ENCODE measurements around the gene ERRFI1.

The ERRFI1 gene

DNA sequence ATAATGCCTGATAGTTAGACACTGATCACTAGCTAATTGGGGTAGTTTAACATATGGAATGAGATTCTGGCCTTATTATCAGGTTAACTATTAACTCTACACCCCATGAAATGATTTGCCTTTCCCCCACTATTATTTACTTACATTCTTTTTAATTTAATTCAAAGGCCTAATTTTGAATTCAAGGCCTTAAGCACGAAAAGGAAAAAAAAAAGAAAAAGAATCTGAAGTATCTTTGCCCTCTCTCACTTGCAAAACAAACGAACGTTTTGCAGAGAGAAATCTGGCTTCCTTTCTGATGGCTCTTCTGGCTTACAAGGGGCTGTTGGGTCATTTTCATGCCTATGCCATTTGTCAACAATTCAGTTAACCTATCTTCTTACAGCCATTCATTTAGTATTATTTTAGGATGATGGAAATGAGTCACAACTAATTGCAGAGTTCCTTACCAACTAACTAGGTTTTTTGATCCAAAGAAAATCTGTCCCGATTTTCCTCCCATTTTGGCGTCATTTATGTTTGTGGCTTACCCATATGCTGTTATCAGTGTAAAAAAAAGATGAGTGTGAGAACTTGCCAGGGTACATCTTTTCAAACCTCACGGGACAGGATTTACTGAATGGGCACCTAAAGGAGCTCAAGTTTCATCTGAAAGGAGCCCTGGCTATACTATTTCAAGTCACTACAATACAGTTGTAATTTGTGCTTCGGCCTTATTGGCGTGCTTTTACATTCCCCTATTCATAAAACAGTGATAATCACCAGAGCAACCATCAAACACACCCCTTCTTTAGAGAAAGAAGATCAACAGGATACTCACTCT is 1.9 kb upstream of the ERRFI1 start:
- no peaks in the 10 kb centered on the region for H3K27me3 ChIP-seq (ENCODE audit: low read depth, low read length)
- H3K4me1 ChIP-seq (ENCODE audit: low read length) = peaks cover 5% of the 10 kb centered on the region; the same call in 1 of the 2 replicates
- no peaks in the 10 kb centered on the region for H3K9me3 ChIP-seq (ENCODE audit: insufficient read depth, low read length)
- no peak overlapping the region for H3K4me2 ChIP-seq (ENCODE audit: low read length)
- no peak overlapping the region for H3K9ac ChIP-seq (ENCODE audit: low read length)
- no peaks in the 10 kb centered on the region for H3K79me2 ChIP-seq (ENCODE audit: low read length)
- TF ChIP-seq, protein P1, sequence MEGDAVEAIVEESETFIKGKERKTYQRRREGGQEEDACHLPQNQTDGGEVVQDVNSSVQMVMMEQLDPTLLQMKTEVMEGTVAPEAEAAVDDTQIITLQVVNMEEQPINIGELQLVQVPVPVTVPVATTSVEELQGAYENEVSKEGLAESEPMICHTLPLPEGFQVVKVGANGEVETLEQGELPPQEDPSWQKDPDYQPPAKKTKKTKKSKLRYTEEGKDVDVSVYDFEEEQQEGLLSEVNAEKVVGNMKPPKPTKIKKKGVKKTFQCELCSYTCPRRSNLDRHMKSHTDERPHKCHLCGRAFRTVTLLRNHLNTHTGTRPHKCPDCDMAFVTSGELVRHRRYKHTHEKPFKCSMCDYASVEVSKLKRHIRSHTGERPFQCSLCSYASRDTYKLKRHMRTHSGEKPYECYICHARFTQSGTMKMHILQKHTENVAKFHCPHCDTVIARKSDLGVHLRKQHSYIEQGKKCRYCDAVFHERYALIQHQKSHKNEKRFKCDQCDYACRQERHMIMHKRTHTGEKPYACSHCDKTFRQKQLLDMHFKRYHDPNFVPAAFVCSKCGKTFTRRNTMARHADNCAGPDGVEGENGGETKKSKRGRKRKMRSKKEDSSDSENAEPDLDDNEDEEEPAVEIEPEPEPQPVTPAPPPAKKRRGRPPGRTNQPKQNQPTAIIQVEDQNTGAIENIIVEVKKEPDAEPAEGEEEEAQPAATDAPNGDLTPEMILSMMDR (IDR thresholded peaks at IDR 0.05; ENCODE audit: low read depth, low read length) = no peak
- no peak for TF ChIP-seq EZH2phosphoT487 (IDR thresholded peaks at IDR 0.05; ENCODE audit: low read depth)
- no peak overlapping the region for H2AFZ ChIP-seq (ENCODE audit: low read depth, low read length)
- no peak overlapping the region for H3K4me3 ChIP-seq (ENCODE audit: low read length)
- no peaks in the 10 kb centered on the region for H4K20me1 ChIP-seq (ENCODE audit: insufficient read depth, low read length)
- H3K36me3 ChIP-seq (replicated peaks; ENCODE audit: low read depth, low read length) = no peaks in the 10 kb centered on the region
- H3K27ac ChIP-seq (ENCODE audit: low read length) = no peak overlapping the region

DNA sequence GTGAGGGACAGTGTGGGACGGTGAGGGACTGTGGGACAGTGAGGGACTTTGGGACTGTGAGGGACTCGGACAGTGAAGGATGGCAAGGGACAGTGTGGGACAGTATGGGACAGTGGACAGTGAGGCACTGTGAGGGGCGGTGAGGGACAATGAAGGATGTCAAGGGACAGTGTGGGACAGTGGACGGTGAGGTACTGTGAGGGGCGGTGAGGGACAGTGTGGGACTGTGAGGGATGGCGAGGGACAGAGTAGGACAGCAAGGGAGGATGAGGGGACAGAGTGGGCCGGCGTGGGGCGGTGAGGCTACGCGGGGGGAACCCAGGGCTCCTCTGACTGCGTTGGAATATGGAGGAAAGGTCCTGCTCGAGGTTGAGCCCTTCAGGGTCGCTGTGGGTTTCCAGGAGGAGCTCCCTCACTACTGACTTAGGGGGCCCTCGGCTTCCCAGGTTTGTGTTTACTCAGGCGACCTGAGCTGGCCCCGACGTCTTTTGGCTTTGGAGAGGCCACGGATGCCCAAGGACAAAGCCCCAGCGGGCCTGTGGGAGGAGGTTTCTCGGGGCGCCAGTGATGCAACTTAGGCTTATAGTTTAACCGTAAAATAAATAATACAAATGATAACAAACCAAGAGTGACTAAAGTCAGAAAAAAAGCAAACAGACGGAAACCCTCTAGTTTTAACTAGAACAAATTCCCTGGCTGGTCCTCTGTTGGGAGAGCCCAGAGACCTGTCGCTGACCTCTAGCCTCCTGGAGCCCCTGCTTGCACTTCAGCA is 1.1 kb upstream of the ERRFI1 start:
- H3K9me3 ChIP-seq (ENCODE audit: insufficient read depth, low read length) = no peaks in the 10 kb centered on the region
- no peak overlapping the region for H3K4me3 ChIP-seq (ENCODE audit: low read length)
- TF ChIP-seq, protein P1 (IDR thresholded peaks at IDR 0.05; ENCODE audit: low read depth, low read length) = no peak
- no peak for TF ChIP-seq EZH2phosphoT487 (IDR thresholded peaks at IDR 0.05; ENCODE audit: low read depth)
- no peaks in the 10 kb centered on the region for H3K36me3 ChIP-seq (replicated peaks; ENCODE audit: low read depth, low read length)
- no peak overlapping the region for H2AFZ ChIP-seq (ENCODE audit: low read depth, low read length)
- no peaks in the 10 kb centered on the region for H4K20me1 ChIP-seq (ENCODE audit: insufficient read depth, low read length)
- peaks cover 5% of the 10 kb centered on the region; the same call in 1 of the 2 replicates for H3K4me1 ChIP-seq (ENCODE audit: low read length)
- no peaks in the 10 kb centered on the region for H3K79me2 ChIP-seq (ENCODE audit: low read length)
- no peak overlapping the region for H3K4me2 ChIP-seq (ENCODE audit: low read length)
- H3K9ac ChIP-seq (ENCODE audit: low read length) = no peak overlapping the region
- no peaks in the 10 kb centered on the region for H3K27me3 ChIP-seq (ENCODE audit: low read depth, low read length)
- no peak overlapping the region for H3K27ac ChIP-seq (ENCODE audit: low read length)

DNA sequence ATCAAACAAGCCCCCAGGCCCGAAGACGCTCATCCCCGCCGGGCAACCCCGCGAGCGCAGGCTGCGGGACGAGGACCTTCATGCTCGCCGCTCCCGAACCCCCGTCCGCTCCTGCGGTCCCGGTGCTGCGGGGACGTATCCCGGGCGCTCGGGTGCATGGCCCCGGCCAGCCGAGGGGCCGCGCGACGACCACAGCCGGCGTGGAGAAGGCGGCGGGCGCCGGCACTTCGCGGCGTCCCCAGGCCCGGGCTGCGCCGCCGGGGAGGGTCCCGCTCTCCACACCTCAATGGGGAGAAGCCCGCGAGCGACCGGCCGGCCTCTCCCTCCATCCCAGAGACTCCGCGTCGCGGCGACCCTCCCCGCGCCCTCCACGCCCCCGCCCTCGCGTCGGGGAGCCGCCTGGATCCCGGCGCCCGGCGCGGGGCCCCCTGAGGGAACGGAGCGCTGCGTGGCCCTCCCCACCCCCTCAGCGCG is 401 bp downstream of the ERRFI1 start:
- TF ChIP-seq EZH2phosphoT487 (IDR thresholded peaks at IDR 0.05; ENCODE audit: low read depth) = no peak
- TF ChIP-seq, protein P1 (IDR thresholded peaks at IDR 0.05; ENCODE audit: low read depth, low read length) = no peak

DNA sequence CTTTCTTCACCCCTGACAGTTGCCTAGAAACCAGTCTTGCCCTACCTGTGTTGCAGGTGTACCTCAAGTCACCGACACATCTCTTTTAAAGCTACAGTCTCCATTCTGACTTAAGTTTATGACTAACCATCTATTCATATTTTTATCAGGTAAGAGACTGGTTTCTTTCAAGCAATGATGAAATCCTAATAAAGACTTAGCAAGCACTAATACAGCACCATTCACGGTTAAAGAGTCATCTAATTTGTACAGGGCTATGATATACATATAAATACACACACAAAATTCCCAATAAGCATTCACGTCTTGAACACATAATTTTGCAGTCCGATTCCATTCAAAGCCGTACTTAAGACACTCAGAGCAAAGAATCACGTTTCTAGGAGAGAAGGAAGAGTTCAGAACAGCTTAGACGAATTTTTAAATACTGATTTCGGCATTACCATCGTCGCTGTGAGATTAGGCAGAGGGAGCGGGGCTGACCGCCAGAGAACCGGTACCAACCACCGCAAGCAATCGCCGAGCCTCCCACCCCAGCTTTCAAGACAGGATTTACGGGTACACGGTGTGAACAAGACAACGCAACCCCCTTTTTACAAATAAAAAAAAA is 943 bp downstream of the ERRFI1 start:
- TF ChIP-seq EZH2phosphoT487 (IDR thresholded peaks at IDR 0.05; ENCODE audit: low read depth) = no peak
- TF ChIP-seq, protein P1 (IDR thresholded peaks at IDR 0.05; ENCODE audit: low read depth, low read length) = no peak
- H3K27me3 ChIP-seq (ENCODE audit: low read depth, low read length) = no peaks in the 10 kb centered on the region
- H3K4me2 ChIP-seq (ENCODE audit: low read length) = no peak overlapping the region
- no peaks in the 10 kb centered on the region for H3K79me2 ChIP-seq (ENCODE audit: low read length)
- H3K4me3 ChIP-seq (ENCODE audit: low read length) = no peak overlapping the region
- H3K9ac ChIP-seq (ENCODE audit: low read length) = no peak overlapping the region
- H4K20me1 ChIP-seq (ENCODE audit: insufficient read depth, low read length) = no peaks in the 10 kb centered on the region
- no peak overlapping the region for H3K27ac ChIP-seq (ENCODE audit: low read length)
- no peak overlapping the region for H2AFZ ChIP-seq (ENCODE audit: low read depth, low read length)
- H3K9me3 ChIP-seq (ENCODE audit: insufficient read depth, low read length) = no peaks in the 10 kb centered on the region
- H3K4me1 ChIP-seq (ENCODE audit: low read length) = peaks cover 3% of the 10 kb centered on the region
- H3K36me3 ChIP-seq (replicated peaks; ENCODE audit: low read depth, low read length) = no peaks in the 10 kb centered on the region

More for the DNA sequence above, 401 bp downstream of the ERRFI1 start:
- Histone ChIP-seq H3K36me3 (replicated peaks; ENCODE audit: low read depth, low read length) (no peaks in the 10 kb centered on the region), H3K4me3 (ENCODE audit: low read length) (no peak overlapping the region), H4K20me1 (ENCODE audit: insufficient read depth, low read length) (no peaks in the 10 kb centered on the region), H3K79me2 (ENCODE audit: low read length) (no peaks in the 10 kb centered on the region), H3K4me1 (ENCODE audit: low read length) (no peaks in the 10 kb centered on the region), H3K27me3 (ENCODE audit: low read depth, low read length) (no peaks in the 10 kb centered on the region), H3K9me3 (ENCODE audit: insufficient read depth, low read length) (no peaks in the 10 kb centered on the region), H3K4me2 (ENCODE audit: low read length) (no peak overlapping the region), H3K27ac (ENCODE audit: low read length) (no peak overlapping the region), H3K9ac (ENCODE audit: low read length) (no peak overlapping the region), H2AFZ (ENCODE audit: low read depth, low read length) (no peak overlapping the region)
